ENCODE results near the gene ABTB1.
A peak's percentile ranks its signal among the peaks of the same experiment; 100 is the strongest.
"Not testable (repeated sequence)": the region's sequence is repeated elsewhere in the genome, so short reads cannot be mapped to it uniquely, and the experiment has no call there.

The ABTB1 gene

DNA sequence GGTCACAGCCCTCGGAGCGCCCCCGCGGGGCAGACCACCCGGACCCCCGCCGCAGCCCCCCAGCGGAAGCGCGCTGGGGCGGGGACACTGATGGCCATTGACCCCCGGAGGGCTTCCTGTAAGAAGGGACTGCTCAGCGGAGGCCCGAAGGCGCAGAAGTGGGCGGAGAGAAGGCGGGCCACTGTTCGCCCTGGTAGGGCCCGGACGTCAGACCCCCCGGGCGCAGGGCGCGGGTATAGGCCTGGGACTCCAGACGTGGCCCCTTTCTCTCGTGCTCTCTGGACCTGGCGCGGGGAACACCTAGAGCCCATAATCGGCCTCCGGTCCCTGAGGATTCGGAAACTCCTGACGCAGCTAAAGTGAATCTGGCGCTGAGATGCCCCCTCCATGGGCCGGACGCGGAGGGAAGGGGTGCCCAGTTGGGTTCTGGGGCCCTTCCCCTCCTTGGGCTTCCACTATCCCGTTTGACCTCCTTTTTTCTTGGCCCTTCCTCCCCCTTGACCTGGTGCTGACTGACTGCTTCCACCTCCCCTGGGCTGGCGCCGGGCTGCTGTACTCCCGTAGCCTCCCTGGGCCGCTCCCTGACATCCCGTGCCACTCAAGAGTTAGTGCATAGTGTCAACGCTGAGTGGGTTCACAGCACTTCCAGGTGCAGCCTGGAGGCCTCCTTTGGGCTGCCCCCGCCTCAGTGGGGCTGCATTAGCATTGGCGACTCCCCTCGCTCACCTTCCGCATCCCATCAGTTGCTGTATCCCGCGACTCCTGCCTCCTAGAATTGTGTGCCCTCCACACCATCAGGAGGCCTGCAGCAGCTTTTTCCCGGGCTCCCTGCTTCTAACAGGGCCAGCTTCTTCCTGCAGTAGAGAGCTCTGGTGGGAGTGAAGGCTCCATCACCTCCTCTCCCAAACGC is 694 bp downstream of the ABTB1 start:
- DNase-seq: no peak

DNA sequence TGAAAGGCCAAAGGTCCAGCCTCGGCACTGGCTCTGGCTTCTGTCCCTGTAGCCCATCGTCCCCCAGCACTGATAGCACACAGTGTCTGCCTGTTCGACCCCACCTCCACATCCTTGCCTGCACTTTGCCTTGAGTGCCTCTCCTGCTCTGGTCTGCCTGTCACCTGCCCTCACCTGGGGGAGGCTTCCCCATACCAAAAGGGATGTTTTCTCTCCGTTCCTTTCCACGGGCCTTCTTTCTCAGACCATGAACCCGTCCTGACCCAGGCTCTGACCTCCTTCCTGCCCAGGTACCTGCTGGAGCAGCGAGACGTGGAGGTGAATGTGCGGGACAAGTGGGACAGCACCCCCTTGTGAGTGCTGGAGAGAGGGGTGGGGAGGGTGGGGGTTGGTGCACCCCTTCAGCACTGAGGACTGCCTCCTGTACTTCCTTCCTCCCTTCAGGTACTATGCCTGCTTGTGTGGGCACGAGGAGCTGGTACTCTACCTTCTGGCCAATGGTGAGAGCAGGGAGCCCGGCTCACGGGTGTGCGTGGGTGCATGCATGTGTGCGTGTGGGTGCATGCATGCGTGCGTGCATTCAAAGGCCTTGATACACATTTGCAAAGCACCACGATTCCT is 1.5 kb downstream of the ABTB1 start:
- DNase-seq: no peak

DNA sequence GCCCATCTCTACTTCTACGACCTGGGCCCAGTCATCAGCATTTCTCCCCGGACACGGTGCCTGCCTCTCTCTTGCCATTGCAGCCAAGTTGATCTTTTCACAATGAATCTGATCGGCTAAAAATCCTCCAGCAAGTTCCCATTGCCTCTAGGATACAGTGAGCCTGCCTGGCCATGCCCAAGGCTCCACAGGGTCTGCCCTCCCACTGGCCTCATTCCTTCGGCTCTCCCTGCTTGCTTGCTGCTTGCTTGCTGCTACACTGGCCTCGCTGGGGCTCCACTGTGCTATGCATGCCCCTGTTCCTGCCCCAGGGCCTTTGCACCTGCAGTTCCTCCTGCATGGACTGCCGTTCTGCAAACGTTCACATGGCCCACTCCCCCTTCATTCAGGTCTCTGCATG is 2.0 kb downstream of the ABTB1 start:
- no peak for DNase-seq

DNA sequence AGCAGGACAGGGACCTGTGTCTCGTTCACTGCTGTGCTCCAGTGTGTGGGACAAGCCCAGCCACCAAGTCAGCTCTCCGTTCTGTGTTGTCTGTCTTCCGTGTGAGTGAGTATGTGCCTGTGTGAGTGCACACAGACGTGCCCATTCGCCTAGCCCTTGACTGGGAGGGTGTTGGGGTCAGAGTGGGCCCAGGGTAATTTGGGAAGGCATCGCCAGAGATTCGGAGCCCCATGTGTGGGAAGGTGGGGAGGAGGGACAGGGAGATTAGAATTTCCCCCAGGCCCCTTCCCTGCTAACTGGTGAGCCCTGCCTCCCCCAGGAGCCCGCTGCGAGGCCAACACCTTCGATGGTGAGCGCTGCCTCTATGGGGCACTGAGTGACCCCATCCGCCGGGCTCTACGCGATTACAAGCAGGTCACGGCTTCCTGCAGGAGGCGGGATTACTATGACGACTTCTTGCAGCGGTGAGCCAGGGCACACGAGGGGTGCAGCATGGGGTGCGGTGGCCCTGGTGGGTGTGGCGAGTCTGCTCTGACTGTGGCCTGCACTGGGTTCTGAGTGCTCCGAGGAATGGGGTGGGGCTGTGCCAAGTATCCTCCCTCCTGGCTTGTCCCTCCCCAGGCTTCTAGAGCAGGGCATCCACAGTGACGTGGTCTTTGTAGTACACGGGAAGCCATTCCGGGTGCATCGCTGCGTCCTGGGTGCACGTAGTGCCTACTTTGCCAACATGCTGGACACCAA is 3.1 kb downstream of the ABTB1 start:
- DNase-seq: no peak

DNA sequence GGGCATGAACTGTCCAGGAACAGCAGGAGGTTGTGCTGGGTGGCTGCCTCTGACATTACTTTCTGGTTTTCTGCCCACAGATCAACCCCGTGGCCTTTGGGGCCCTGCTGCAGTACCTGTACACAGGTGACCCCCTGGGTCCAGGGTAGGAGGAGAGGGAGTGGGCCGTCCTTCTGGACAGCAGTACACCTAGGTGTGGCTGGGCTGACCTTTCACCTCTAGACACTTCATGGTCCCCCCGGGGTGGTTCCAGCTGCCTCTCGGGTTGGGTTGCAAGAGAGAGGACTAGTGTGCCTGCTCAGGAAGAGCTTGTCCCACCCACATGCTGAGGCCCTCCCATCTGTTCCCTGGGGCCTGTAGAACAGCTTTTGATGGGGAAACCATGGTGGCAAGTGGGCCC is 3.7 kb downstream of the ABTB1 start:
- DNase-seq: no peak

DNA sequence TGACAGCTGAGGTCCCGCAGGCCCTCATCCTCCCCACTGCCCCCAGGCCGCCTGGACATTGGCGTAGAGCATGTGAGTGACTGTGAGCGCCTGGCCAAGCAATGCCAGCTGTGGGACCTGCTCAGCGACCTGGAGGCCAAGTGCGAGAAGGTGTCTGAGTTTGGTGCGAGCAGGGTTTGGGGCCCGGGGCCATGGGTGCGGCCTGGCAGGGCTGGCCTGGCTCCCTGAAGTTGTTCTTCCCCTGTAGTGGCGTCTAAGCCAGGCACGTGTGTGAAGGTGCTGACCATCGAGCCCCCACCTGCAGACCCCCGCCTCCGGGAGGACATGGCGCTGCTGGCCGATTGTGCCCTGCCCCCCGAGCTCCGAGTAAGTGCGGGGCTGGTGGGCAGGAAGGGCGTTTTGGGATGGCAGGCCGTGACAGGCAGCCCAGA is 4.2 kb downstream of the ABTB1 start:
- no peak for DNase-seq

DNA sequence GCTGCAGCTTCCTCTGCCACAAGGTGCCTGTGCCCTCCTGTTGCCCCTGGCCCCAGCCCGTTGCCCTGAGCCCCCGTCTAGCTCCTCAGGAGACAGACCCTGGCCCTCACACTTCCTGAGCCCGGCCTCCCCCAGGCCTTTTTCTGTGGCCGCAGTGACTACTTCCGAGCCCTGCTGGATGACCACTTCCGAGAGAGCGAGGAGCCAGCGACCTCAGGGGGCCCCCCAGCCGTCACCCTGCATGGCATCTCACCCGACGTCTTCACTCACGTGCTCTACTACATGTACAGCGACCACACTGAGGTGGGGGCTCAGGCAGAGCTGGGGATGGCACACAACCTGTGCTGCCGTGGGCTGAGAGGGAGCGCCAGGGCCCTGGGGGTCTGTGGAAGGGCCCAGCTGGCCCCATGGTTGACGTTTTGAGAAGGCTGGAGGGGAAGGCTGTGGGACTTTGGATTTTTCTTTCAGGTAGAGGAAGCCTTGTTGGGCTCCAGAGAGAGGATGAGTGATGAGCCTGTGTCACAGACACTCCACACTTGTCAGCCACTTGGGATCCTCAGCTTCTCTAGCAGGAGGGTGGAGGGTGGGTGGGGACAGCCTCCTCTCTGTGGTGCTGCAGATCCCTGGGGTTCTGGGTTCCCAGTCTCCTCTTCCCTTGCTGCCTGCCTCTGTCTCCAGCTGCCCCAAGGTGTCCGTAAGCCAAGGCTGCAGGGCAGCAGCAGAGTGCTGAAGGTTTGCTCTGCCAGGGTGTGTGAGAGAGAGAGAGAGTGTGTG is 5.0 kb downstream of the ABTB1 start:
- DNase-seq: no peak

DNA sequence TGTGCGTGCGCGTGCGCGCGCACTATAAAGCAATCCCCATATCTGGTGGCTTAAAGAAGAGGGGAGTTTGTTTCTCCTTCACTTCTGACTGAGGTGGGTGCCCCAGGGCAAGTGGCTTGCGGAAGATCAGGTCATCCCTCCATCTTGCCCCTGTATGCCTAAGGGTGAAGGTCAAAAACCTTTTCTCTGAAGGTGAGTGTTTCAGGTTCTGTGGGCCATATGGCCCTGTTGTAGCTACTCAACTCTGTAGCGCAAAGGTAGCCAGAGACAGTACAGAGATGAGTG is 5.5 kb downstream of the ABTB1 start:
- no peak for DNase-seq

DNA sequence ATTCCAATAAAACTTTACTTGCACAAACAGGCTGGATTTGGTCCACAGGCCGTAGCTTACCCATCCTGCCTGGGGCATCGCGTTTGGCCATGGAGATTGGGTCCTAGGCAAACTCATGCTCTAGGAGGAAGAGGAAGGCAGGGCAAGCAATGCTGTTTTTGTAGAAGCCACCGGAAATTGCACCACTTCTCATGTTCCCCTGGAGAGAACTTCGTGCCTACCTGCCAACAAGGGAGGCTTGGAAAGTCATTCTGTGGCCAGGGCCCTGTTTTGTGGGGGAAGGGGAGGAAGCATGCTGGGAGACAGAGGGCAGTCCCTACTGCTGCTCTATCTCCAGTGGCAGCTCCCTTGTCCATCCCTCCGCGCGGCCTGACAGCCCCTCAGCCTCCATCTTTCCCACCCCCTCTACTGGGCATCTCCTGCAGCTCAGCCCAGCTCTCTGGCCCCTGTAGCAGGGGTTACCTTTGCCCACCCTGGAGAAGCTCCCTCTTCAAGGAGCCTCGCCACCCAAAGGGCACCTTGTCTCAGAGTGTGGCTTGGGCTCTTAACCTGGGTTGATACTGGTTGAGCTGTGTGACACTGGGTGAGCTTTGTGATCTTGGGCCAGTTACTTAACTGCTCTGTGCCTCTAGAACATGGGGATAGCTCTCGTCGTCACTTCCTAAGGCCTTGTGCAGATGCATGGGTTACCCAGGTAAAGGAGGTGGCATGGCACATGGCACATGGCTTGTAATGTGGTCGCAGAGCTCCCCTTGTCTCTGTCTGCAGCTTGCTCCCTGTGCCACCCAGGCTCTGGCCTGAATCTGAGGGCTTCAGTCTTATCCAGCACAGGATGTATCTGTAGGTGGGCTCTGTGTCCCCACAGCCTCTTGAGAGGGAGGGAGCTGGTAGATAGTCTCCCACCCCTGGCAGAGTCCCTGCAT is 6.1 kb downstream of the ABTB1 start:
- DNase-seq: peak; percentile 83

DNA sequence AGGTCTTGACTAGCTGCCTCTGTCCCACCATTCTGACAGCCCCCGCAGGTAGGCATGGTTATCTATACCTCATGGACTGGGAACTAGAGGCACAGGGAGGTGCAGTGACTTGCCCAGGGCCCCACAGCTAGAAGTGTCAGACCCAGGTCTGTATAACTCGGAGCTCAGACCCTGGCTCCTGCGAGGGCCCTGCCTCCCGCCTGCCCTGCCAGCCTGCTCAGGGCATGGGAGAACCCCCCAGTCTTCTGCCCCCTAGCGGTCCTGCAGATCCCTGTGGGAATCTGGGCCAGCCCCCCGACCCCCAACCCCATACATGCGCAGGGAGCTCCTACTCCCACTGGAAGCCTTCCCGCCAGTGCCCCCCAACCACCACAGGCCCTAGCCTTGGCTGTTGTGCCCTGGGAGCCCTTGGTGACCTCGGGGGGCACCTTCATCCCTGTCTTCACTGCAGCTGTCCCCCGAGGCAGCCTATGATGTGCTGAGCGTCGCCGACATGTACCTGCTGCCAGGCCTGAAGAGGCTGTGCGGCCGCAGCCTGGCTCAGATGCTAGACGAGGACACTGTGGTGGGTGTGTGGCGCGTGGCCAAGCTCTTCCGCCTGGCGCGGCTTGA is 6.9 kb downstream of the ABTB1 start:
- DNase-seq: no peak

DNA sequence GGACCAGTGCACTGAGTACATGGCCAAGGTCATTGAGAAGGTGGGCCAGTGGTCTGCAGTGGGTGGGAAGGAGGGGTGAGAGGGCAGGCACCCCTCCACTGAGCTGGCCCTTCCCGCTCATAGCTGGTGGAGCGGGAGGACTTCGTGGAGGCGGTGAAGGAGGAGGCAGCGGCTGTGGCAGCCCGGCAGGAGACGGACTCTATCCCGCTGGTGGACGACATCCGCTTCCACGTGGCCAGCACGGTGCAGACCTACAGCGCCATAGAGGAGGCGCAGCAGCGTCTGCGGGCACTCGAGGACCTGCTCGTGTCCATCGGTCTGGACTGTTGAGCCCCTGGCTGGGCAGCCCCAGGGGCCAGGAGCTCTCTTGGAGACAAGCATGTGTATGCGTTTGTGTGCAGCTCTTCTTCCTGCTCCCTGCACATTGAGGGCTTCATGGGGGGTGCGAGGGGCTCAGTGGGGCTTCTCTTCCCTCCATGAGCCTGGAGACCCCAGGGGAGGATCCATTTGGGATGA is 7.5 kb downstream of the ABTB1 start:
- DNase-seq: no peak

DNA sequence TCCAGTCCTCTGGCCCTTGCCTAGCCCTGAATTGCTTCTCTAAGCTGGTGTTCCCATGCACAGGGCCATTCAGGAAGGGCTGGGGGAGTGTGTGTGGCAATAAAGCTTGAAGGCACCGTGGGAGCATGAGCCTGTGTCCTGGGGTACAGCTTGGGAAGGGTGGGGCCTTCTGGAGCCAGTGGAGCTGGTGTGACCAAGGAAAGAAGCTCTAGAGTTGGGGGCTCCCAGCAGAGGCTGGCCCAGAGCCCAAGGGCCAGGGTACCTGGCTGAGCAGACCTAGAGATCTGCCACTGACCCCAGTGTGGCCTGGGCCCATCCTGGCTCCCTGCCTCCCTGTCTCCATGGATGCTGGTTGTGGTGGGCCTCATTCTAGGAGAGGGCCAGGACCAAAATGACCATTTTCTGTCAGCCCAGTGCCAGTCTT is 8.1 kb downstream of the ABTB1 start:
- no peak for DNase-seq

DNA sequence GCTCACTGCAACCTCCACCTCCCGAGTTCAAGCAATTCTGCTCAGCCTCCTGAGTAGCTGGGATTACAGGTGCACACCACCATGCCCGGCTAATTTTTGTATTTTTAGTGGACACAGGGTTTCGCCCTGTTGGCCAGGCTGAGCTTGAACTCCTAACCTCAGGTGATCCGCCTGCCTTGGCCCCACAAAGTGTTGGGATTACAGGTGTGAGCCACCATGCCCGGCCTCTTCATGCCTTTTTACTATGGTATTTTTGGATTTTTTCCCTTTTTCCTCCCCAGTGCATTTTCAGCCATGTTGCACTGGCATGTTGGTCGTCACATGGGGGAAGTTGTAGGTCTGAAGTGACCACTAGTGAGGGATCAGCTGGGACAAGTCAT is 9.4 kb downstream of the ABTB1 start:
- not testable (repeated sequence) for DNase-seq

DNA sequence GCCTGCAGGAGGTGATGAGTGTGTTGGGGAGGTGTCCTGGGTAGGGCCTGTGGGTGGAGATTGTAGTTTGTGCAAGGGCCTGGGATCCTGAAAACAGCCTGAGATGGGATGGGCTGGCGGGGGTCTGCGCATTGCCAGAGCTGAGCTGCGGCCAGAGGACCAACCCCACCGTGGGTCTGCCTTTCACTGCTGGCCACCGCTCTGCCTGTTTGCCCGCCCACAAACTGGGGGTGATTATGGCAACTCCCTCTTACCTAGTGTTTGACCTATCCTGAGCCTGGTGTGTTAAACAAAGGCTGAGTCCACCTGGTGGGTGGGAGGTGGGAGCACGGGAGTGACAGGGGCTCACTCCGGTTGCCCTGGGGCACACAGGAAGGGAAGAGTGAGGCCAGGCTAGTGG is 9.8 kb downstream of the ABTB1 start:
- DNase-seq: no peak

DNA sequence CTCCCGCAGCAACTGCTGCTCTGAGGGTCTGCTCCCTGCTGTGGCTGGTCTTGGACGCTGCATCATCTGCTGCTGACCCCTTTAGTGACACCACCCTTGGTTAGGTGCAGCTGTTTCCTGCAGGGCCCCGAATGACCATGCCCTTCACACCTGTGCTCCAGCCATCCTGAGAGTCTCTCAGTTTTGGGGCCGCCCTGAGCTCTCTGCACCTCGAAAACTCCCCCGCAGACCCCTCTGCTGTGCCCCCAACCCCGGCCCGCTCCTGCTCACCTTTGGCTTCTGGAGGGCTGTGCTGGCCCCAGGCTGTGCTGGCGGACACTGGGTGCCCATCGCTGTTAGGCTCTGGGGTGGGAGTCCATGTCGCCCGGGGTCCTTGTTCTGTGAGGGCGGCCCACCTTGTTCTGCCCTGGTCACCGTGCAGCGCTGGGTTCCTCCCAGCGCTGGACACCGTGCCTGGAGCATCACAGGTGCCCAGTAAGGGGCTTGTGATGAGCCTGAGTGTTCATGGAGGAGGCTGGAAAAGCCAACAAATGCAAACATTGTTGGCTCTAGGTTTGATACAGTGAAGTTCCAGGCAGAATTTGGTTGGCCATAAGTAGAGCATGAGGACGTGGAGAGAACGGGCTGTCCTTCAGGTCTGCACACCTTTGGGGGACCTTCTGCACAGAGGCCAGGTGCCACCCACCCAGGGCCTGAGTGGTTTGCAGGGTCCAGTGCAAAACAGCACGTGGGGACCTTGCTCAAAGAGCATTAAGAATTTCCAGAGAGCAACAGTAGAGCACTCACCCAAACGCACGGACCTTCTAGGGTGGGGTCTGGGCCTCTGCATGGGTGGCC is 12.3 kb downstream of the ABTB1 start:
- DNase-seq: no peak

DNA sequence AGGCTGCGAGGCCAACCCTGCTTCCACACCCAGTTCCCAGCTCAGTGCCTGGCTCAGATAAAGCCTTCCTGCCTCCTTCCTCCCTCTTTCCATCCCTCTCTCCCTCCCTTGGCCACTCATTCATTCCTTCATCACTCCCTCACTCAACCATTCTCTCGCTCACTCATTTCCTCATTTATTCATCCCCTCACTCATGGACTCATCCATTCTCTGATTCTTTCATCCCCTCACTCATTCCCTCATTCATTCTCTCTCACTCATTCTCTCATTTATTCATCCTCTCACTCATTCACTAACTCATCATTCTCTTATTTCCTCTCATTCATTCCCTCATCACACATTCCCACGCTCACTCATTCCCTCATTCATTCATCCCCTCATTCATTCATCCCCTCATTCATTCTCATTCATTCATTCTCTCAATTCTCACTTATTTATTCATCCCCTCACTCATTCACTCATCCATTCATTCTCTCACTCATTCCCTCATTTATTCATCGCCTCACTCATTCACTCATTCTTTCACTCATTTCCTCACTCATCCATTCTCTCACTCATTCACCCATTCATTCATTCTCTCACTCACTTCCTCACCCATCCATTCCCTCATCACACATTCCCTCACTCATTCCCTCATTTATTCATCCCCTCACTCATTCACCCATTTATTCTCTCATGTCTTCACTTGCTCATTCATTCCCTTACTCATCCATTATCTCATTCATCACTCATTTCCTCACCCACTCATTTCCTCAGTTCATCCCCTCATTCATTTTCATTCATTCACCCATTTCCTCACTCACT is 13.2 kb downstream of the ABTB1 start:
- DNase-seq: no peak

DNA sequence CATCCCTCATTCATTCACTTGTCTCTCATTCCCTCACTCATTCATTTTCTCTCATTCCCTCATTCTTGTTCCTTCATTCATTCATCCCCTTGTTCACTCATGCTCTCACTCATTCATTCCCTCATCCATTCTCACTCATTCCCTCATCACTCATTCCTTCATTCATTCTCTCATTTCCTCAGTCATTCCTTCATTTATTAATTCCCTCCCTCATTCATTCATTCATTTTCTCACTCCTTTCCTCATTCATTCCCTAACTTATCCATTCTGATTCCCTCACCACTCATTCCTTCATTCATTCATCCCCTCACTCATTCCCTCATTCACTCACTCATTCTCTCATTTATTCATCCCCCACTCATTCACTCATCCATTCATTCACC is 13.8 kb downstream of the ABTB1 start:
- no peak for DNase-seq

DNA sequence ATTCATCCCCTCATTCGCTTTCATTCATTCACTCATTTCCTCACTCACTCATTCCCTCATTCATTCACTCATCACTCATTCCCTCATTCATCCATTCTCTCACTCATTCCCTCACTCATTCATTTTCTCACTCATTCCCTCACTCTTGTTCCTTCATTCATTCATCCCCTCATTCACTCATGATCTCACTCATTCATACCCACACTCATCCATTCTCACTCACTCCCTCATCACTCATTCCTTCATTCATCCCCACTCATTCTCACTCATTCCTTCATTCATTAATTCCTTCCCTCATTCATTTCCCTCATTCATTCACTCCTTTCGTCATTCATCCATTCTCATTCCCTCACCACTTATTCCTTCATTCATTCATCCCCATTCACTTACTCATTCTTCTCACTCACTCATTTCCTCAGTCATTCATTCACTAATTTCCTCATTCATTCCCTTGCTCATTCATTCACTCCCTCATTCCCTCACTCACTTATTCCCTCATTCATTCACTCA is 14.5 kb downstream of the ABTB1 start:
- DNase-seq: no peak

DNA sequence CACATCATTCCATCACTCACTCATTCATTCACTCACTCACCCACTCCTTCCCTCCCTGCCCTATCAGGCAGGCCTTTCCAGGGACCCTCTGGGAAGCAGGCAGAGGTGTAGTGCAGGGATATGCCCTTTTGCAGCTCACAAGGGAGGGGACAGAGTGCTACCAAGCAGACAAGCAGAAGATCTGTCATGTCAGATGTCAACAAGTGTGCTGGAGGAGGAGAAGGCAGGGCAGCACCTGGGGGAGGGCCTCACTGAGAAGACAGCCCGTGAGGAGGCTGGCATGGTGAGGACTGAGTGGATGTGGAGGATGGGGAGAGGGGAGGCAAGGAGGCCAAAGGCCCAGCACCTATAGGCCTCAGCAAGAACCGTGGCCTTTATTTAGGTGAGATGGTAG is 15.3 kb downstream of the ABTB1 start:
- DNase-seq: no peak

Data from GF-D8 (cell line).